ENCODE results near the gene SOX8. TPM values are rescaled to one million over a fixed set of nuclear protein-coding genes. Genes with fewer than 3 reads are reported as not detected.

The SOX8 gene
- total and polyA plus RNA-seq, 7 experiments from 2014 or later: 0.07 to 5.4 (median 3.1) TPM

DNA sequence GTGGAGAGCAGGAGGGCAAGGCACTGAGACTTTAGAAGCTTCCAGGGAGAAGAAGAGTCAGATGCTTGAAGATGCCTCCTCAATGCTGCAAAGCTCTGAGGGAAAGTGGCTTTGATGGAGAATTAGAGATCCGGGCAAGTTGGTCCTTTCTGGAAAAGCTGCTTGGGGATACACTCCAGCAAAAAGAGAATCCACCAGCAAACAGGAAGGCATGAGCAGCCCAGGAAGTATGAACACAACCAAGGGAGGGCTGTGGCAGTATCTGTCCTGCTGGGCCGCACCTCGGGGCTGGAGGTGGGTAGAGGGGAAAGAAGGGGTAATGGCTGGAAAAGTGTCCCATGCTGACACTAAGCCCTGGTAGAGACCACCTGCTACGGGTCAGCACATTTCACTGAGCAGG lies 16.1 kb upstream of the SOX8 start:
- CTCF ChIA-PET: no interaction called here
- POLR2A ChIA-PET: interaction anchor here (3.3 kb wide), 1 partner anchor 16 kb away, joined by 34 read pairs; the partner anchor contains the start of gene SOX8
- H3K9me3 ChIP-seq (ENCODE audit: control insufficient read depth in 2 of 3, low read length in 3 of 3): no peaks in the 10 kb centered on the region
- peak overlapping the region in 7 of 9 donors; percentile 53 to 92 (median 85) for H3K27ac Mint-ChIP-seq
- H3K36me3 Mint-ChIP-seq: peaks cover 14 to 22% (median 20%) of the 10 kb centered on the region in 5 donors
- H3K4me1 ChIP-seq (ENCODE audit: control insufficient read depth in 2 of 2, insufficient read depth in 2 of 2, low read length in 2 of 2): peaks cover 6 to 17% of the 10 kb centered on the region in 2 donors
- H3K4me3 ChIP-seq (ENCODE audit: low read length): no peak overlapping the region
- intact Hi-C loops (cut with micrococcal nuclease): loop anchor here in 1 of 2 donors (2.0 kb wide), 1 partner anchor 15 kb away; the partner anchor contains the start of gene SOX8
- no peaks in the 10 kb centered on the region for H3K27me3 ChIP-seq (ENCODE audit: control insufficient read depth in 2 of 2, insufficient read depth in 2 of 2, low read length in 2 of 2)
- H3K4me1 Mint-ChIP-seq: peaks cover 25 to 60% (median 49%) of the 10 kb centered on the region in 7 donors
- H3K4me3 Mint-ChIP-seq: peak overlapping the region in 1 of 10 donors; percentile 13
- DNase-seq (peak in 1 of 9 donors; percentile 1), ATAC-seq (no peak)
- H3K36me3 ChIP-seq (ENCODE audit: control insufficient read depth in 2 of 3, insufficient read depth in 3 of 3, low read length in 3 of 3): peaks cover 0 to 26% (median 0%) of the 10 kb centered on the region in 3 experiments
- peak overlapping the region; percentile 69 for H3K27ac ChIP-seq (ENCODE audit: low read depth, low read length)
- H3K9me3 Mint-ChIP-seq: peaks cover 0 to 7% (median 0%) of the 10 kb centered on the region in 11 donors
- no peaks in the 10 kb centered on the region for H3K27me3 Mint-ChIP-seq

DNA sequence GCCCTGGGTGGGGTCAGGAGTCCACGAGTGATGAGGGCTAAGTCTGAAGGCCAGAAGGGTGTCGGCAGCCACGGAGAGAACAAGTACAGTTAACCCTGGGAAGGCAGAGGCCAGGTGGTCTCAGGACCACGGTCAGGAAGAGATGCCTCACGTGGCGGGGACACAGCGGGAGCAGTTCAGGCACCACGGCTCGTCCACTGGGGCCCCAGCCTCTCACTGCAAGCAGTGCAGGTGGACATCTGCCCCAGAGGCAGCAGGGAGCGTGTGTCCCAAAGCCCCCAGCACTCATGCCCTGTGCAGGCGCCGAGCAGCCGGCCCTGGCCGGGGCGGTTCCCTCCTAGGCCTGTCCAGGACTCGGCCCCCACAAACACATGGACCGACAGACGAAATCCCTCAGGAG lies 15.5 kb upstream of the SOX8 start:
- Histone ChIP-seq H3K4me3 (ENCODE audit: low read length) (no peak overlapping the region), H3K27me3 (ENCODE audit: control insufficient read depth in 2 of 2, insufficient read depth in 2 of 2, low read length in 2 of 2) (no peaks in the 10 kb centered on the region), H3K9me3 (ENCODE audit: control insufficient read depth in 2 of 3, low read length in 3 of 3) (no peaks in the 10 kb centered on the region), H3K27ac (ENCODE audit: low read depth, low read length) (peak overlapping the region; percentile 69), H3K36me3 (ENCODE audit: control insufficient read depth in 2 of 3, insufficient read depth in 3 of 3, low read length in 3 of 3) (peaks cover 0 to 26% (median 0%) of the 10 kb centered on the region in 3 experiments), H3K4me1 (ENCODE audit: control insufficient read depth in 2 of 2, insufficient read depth in 2 of 2, low read length in 2 of 2) (peaks cover 6 to 17% of the 10 kb centered on the region in 2 donors)
- no peak overlapping the region for H3K4me3 Mint-ChIP-seq
- H3K27ac Mint-ChIP-seq: peak overlapping the region in 3 of 9 donors; percentile 11 to 53 (median 38)
- CTCF ChIA-PET: no interaction called here
- H3K9me3 Mint-ChIP-seq: peaks cover 0 to 7% (median 0%) of the 10 kb centered on the region in 11 donors
- H3K27me3 Mint-ChIP-seq: no peaks in the 10 kb centered on the region
- intact Hi-C loops (cut with micrococcal nuclease): no loop called here
- ATAC-seq (no peak), DNase-seq (peak in 1 of 9 donors; percentile 2)
- H3K4me1 Mint-ChIP-seq: peaks cover 25 to 60% (median 49%) of the 10 kb centered on the region in 7 donors
- POLR2A ChIA-PET: interaction anchor here (3.3 kb wide), 1 partner anchor 15 kb away, joined by 34 read pairs; the partner anchor contains the start of gene SOX8
- H3K36me3 Mint-ChIP-seq: peaks cover 14 to 22% (median 20%) of the 10 kb centered on the region in 5 donors

DNA sequence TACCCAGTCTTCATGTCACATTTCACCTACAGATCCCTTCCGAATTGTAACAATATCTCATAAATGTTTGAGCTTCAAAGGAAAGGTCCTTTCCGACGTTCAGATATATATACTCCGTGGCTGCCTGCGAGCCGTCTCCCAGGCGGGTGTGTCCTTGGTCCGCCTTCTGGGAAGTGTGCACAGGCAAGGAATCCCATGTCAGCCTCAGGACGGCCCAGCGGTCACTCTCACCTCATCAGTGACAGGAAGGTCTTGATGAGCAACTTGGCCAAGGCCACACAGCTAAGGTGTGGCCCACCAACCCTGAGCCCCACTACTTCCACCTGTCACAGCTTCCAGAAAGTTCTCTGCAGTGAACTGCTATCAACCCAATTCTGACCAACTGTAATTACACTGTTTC lies 15.1 kb upstream of the SOX8 start:
- Histone ChIP-seq H3K27ac (ENCODE audit: low read depth, low read length) (no peak overlapping the region), H3K4me3 (ENCODE audit: low read length) (no peak overlapping the region), H3K9me3 (ENCODE audit: control insufficient read depth in 2 of 3, low read length in 3 of 3) (no peaks in the 10 kb centered on the region), H3K27me3 (ENCODE audit: control insufficient read depth in 2 of 2, insufficient read depth in 2 of 2, low read length in 2 of 2) (no peaks in the 10 kb centered on the region), H3K36me3 (ENCODE audit: control insufficient read depth in 2 of 3, insufficient read depth in 3 of 3, low read length in 3 of 3) (peaks cover 0 to 26% (median 0%) of the 10 kb centered on the region in 3 experiments), H3K4me1 (ENCODE audit: control insufficient read depth in 2 of 2, insufficient read depth in 2 of 2, low read length in 2 of 2) (peaks cover 6 to 22% of the 10 kb centered on the region in 2 donors)
- DNase-seq: no peak
- peaks cover 28 to 63% (median 52%) of the 10 kb centered on the region in 7 donors for H3K4me1 Mint-ChIP-seq
- peaks cover 14 to 22% (median 20%) of the 10 kb centered on the region in 5 donors for H3K36me3 Mint-ChIP-seq
- ChIA-PET POLR2A (interaction anchor here (7.5 kb wide), 1 partner anchor 15 kb away, joined by 66 read pairs; the partner anchor contains the start of gene SOX8), CTCF (no interaction called here)
- peaks cover 0 to 2% (median 0%) of the 10 kb centered on the region in 5 donors for H3K27me3 Mint-ChIP-seq
- peak overlapping the region in 2 of 9 donors; percentile 37 to 38 for H3K27ac Mint-ChIP-seq
- intact Hi-C loops (cut with micrococcal nuclease): no loop called here
- H3K9me3 Mint-ChIP-seq: peaks cover 0 to 7% (median 0%) of the 10 kb centered on the region in 11 donors
- no peak for ATAC-seq
- H3K4me3 Mint-ChIP-seq: no peak overlapping the region

DNA sequence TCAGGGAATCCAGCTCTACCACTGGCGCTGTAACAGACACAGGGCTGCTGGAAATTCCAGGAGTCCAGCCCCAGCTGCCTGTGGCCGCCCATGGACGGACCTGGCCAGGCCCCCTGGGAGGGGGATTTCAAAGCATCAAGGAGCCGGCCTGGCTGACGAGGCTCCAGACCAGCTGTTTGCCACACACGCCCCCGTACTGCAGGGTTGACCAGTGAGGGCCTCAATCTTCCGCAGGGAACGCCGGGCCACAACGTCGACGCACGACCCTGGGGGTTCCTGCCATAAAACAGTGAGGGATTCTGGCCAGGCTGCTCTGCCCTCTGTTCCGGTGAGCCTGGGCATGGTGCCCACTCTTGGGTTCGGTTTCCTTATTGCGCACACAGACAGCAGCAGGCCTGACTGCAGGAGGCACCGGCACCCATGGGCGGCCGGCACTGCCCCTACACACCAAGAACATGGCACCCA lies 14.5 kb upstream of the SOX8 start:
- Mint-ChIP-seq H3K27ac (no peak overlapping the region), H3K4me3 (no peak overlapping the region), H3K9me3 (peaks cover 0 to 7% (median 0%) of the 10 kb centered on the region in 11 donors), H3K4me1 (peaks cover 32 to 68% (median 58%) of the 10 kb centered on the region in 7 donors), H3K36me3 (peaks cover 14 to 22% (median 20%) of the 10 kb centered on the region in 5 donors), H3K27me3 (peaks cover 0 to 7% (median 0%) of the 10 kb centered on the region in 5 donors)
- no peak overlapping the region for H3K27ac ChIP-seq (ENCODE audit: low read depth, low read length)
- ChIA-PET POLR2A (interaction anchor here (7.5 kb wide), 1 partner anchor 15 kb away, joined by 66 read pairs; the partner anchor contains the start of gene SOX8), CTCF (no interaction called here)
- DNase-seq (no peak), ATAC-seq (no peak)
- no peaks in the 10 kb centered on the region for H3K9me3 ChIP-seq (ENCODE audit: control insufficient read depth in 2 of 3, low read length in 3 of 3)
- intact Hi-C loops (cut with micrococcal nuclease): no loop called here
- H3K4me1 ChIP-seq (ENCODE audit: control insufficient read depth in 2 of 2, insufficient read depth in 2 of 2, low read length in 2 of 2): peaks cover 6 to 23% of the 10 kb centered on the region in 2 donors
- peaks cover 0 to 26% (median 0%) of the 10 kb centered on the region in 3 experiments for H3K36me3 ChIP-seq (ENCODE audit: control insufficient read depth in 2 of 3, insufficient read depth in 3 of 3, low read length in 3 of 3)
- no peak overlapping the region for H3K4me3 ChIP-seq (ENCODE audit: low read length)
- no peaks in the 10 kb centered on the region for H3K27me3 ChIP-seq (ENCODE audit: control insufficient read depth in 2 of 2, insufficient read depth in 2 of 2, low read length in 2 of 2)

DNA sequence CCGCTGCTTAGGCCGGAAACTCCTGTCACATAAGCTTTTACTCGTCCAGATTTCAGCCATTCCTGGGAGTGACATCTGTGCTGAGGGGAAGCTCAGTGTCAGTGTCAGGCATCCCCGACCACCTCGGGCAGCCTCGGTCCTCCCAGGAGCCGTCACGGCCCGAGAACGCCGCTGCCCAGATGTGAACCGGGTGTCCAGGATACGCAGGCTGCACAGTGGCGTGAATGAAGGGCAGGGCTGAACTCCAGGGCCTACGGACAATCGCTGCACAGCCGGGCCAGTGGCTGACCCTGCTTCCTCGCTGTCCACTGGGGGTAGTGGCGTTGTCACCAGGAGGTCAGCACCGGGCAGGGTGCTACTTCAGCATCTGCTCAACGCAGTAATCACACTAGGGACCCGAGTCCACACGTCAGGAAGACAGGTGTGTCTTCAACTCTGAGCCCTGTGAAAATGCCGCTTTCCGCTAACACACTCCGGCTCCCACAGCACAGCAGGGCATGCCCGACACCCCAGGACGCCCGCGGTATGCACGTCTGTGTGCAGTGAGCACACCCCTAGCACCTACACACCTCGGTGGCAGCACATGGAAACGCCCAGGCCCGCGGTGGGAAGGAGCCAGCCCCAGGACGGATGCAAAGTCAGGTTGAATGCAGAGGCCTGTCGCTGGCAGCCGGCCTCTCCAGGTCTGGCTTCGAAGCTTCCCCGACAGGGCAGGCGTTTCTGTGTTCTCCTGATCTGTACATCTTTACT lies 13.8 kb upstream of the SOX8 start:
- ATAC-seq (no peak), DNase-seq (no peak)
- peaks cover 14 to 22% (median 20%) of the 10 kb centered on the region in 5 donors for H3K36me3 Mint-ChIP-seq
- H3K9me3 Mint-ChIP-seq: peaks cover 0 to 7% (median 0%) of the 10 kb centered on the region in 11 donors
- H3K27ac Mint-ChIP-seq: peak overlapping the region in 1 of 9 donors; percentile 32
- Histone ChIP-seq H3K27me3 (ENCODE audit: control insufficient read depth in 2 of 2, insufficient read depth in 2 of 2, low read length in 2 of 2) (no peaks in the 10 kb centered on the region), H3K36me3 (ENCODE audit: control insufficient read depth in 2 of 3, insufficient read depth in 3 of 3, low read length in 3 of 3) (peaks cover 0 to 26% (median 0%) of the 10 kb centered on the region in 3 experiments), H3K9me3 (ENCODE audit: control insufficient read depth in 2 of 3, low read length in 3 of 3) (no peaks in the 10 kb centered on the region), H3K27ac (ENCODE audit: low read depth, low read length) (no peak overlapping the region), H3K4me3 (ENCODE audit: low read length) (no peak overlapping the region), H3K4me1 (ENCODE audit: control insufficient read depth in 2 of 2, insufficient read depth in 2 of 2, low read length in 2 of 2) (peaks cover 6 to 23% of the 10 kb centered on the region in 2 donors)
- POLR2A ChIA-PET: interaction anchor here (1.0 to 7.5 kb wide), 3 partner anchors 14 to 40 kb away, joined by 3 to 66 read pairs (median 7); partner anchors contain the start of gene SOX8
- peak overlapping the region in 4 of 10 donors; percentile 34 to 81 (median 74) for H3K4me3 Mint-ChIP-seq
- peaks cover 32 to 62% (median 58%) of the 10 kb centered on the region in 7 donors for H3K4me1 Mint-ChIP-seq
- intact Hi-C loops (cut with micrococcal nuclease): no loop called here
- peaks cover 0 to 7% (median 0%) of the 10 kb centered on the region in 5 donors for H3K27me3 Mint-ChIP-seq
- CTCF ChIA-PET: no interaction called here

DNA sequence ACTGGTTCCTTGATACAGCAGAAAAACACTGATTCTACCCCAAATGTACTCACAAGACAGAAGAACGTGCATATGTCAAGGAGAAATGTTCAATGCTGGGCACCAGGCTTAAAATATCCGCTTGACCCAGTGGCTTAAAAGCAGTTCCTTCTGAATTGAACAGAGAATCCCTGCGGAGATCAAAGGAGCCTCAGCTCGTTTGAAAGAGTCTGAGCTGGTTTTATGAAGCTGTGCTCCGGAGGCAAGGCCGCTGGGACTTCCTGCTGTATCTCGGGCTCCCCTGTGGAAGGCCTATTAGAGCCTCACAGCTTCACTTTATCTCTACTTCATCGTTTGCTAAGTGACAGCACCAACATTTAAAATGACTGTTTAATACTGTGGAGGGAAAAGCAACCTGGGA lies 12.9 kb upstream of the SOX8 start:
- Histone ChIP-seq H3K4me3 (ENCODE audit: low read length) (no peak overlapping the region), H3K27me3 (ENCODE audit: control insufficient read depth in 2 of 2, insufficient read depth in 2 of 2, low read length in 2 of 2) (no peaks in the 10 kb centered on the region), H3K36me3 (ENCODE audit: control insufficient read depth in 2 of 3, insufficient read depth in 3 of 3, low read length in 3 of 3) (peaks cover 0 to 26% (median 0%) of the 10 kb centered on the region in 3 experiments), H3K9me3 (ENCODE audit: control insufficient read depth in 2 of 3, low read length in 3 of 3) (no peaks in the 10 kb centered on the region), H3K4me1 (ENCODE audit: control insufficient read depth in 2 of 2, insufficient read depth in 2 of 2, low read length in 2 of 2) (peaks cover 6 to 17% of the 10 kb centered on the region in 2 donors), H3K27ac (ENCODE audit: low read depth, low read length) (no peak overlapping the region)
- POLR2A ChIA-PET: interaction anchor here (0.7 to 7.5 kb wide), 4 partner anchors 13 to 40 kb away, joined by 3 to 66 read pairs (median 6); partner anchors contain the start of gene SOX8
- intact Hi-C loops (cut with micrococcal nuclease): no loop called here
- Mint-ChIP-seq H3K4me1 (peaks cover 30 to 55% (median 49%) of the 10 kb centered on the region in 7 donors), H3K4me3 (peak overlapping the region; percentile 67 to 87 (median 76)), H3K9me3 (peaks cover 0 to 7% (median 0%) of the 10 kb centered on the region in 11 donors), H3K36me3 (peaks cover 14 to 22% (median 17%) of the 10 kb centered on the region in 5 donors), H3K27me3 (peaks cover 0 to 7% (median 0%) of the 10 kb centered on the region in 5 donors), H3K27ac (peak overlapping the region in 7 of 9 donors; percentile 32 to 76 (median 53))
- CTCF ChIA-PET: no interaction called here
- DNase-seq (no peak), ATAC-seq (no peak)
